Activated T-helper 17 cell treated with anti-CD3 and anti-CD28 coated beads, Interleukin-2, amount 50 U/mL, for 72 hours (primary cell): ENCODE data around the gene LRRC47. TPM values are rescaled to one million over a fixed set of nuclear protein-coding genes. Genes with fewer than 3 reads are reported as not detected.
"Not testable (repeated sequence)": the region's sequence is repeated elsewhere in the genome, so short reads cannot be mapped to it uniquely, and the experiment has no call there.

Experiments used
- ATAC-seq: fragments of 150-1000 bp; cut with Tn5 transposase; replicated peaks from 2 replicates; pipeline ENCODE4 v1.10.0; 2021; ENCODE audit warnings: mild to moderate bottlenecking, moderate library complexity
- H3K27ac Mint-ChIP-seq: one replicate; pipeline ENCODE4 v1.8.0; 2022; ENCODE audit warnings: mixed read lengths
- H3K27me3 Mint-ChIP-seq: one replicate; pipeline ENCODE4 v1.8.0; 2022; ENCODE audit warnings: mixed read lengths
- H3K36me3 Mint-ChIP-seq: one replicate; pipeline ENCODE4 v1.8.0; 2022; ENCODE audit warnings: low read depth, mild to moderate bottlenecking, mixed read lengths
- H3K4me1 Mint-ChIP-seq: one replicate; pipeline ENCODE4 v1.8.0; 2022; ENCODE audit warnings: mixed read lengths
- H3K4me3 Mint-ChIP-seq: one replicate; pipeline ENCODE4 v1.8.0; 2022; ENCODE audit warnings: mild to moderate bottlenecking, mixed read lengths
- H3K9me3 Mint-ChIP-seq: one replicate; pipeline ENCODE4 v1.8.0; 2022; ENCODE audit warnings: mixed read lengths
- total RNA-seq, 2 donors: library from RNA; stranded (reverse); gene quantifications; one replicate each; pipeline ENCODE4 v1.2.3, GENCODE V29; 2022

LRRC47 gene
- total RNA-seq, 2 donors from 2014 or later = 26.4 to 35.9 TPM

DNA sequence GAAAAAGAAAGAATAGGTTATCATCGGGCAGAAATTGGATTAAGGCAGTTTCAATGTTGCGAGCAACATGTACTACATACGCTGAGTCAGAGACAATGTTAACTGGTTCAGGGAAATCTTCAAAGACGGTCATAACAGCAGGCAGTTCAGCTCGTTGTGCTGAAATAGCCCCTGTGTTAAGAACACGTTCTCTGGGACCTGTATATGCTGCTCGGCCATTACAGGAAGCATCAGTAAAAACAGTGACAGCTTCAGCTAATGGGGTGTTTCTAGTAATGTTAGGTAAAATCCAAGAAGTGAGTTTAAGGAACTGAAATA lies 8.3 kb upstream of the LRRC47 start:
- H3K27me3 Mint-ChIP-seq, H3K9me3 Mint-ChIP-seq, H3K36me3 Mint-ChIP-seq, ATAC-seq, H3K4me1 Mint-ChIP-seq: not testable (repeated sequence)
- peak overlapping the region; percentile 81 for H3K27ac Mint-ChIP-seq
- peak overlapping the region; percentile 45 for H3K4me3 Mint-ChIP-seq

DNA sequence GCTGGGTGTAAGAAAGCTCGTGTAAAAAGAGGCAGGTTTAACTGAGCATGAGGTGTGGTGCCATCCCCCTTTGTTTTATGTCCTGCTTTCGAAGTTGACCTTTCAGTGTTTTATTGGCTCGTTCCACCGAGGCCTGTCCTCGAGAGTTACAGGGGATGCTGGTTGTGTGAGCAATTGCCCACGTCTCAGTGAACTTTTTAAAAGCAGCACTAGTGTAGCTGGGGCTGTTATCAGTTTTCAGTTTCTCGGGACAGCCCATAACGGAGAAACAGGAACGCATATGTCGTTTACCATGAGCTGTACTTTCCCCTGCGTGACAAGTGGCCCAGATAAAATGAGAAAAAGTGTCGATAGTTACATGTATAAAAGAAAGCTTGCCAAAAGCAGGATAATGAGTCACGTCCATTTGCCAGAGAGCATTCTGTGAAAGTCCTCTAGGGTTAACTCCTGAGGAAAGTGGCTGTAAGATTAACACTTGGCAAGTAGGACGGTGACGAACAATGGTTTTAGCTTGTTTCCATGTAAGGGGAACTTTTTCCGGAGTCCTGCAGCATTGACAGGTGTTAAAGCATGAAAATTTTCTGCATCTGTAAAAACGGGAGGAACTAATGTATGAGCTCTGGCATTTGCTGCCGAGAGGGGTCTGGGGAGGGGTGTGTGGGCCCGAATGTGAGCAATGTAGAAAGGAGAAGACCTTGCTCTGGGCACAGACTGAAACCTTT lies 7.8 kb upstream of the LRRC47 start:
- Mint-ChIP-seq H3K27me3 (peaks cover 8% of the 10 kb centered on the region), H3K9me3 (no peaks in the 10 kb centered on the region), H3K4me1 (peaks cover 6% of the 10 kb centered on the region), H3K36me3 (no peaks in the 10 kb centered on the region), H3K27ac (peak overlapping the region; percentile 81), H3K4me3 (peak overlapping the region; percentile 45)
- no peak for ATAC-seq

DNA sequence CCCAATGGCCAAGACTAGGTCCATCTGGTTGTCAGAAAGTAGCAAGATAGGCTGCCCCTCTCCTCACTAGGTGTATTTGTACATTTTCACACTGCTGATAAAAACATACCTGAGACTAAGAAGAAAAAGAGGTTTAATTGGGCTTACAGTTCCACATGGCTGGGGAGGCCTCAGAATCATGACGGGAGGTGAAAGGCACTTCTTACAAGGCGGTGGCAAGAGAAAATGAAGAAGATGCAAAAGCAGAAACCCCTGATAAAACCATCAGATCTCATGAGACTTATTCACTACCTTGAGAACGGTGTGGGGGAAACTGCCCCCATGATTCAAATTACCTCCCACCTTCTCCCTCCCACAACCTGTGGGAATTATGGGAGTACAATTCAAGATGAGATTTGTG lies 4.5 kb upstream of the LRRC47 start:
- not testable (repeated sequence) for H3K36me3 Mint-ChIP-seq, H3K27me3 Mint-ChIP-seq, ATAC-seq, H3K9me3 Mint-ChIP-seq
- H3K27ac Mint-ChIP-seq = peak overlapping the region; percentile 95
- H3K4me1 Mint-ChIP-seq = peaks cover 14% of the 10 kb centered on the region
- H3K4me3 Mint-ChIP-seq = peak overlapping the region; percentile 72

DNA sequence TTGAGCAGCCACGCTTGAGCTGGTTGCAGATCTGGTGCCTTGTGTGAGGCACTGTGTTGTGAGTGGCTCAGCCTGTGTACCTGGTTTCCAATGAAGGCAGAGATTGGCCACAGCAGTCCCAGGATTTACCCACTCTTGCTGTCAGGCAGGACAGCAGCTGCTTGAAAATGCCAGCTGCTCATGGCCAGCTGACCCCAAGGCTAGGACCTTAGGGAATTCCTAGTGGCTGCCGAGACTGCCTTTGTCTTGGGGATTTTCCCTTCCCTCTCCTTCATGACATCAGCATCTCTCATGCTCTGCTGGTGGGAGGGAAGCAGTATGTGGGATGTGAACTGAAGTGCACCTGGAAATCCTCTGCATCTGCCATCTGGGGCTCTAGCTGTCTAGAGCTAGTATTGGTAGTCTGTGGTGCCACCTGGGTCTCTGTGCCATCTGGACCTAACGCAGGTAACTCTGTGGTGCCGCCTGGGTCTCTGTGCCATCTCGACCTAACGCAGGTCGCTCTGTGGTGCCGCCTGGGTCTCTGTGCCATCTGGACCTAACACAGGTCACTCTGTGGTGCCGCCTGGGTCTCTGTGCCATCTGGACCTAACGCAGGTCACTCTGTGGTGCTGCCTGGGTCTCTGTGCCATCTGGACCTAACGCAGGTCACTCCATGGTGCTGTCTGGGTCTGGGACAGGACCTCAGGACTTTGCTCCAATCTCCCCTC lies 3.8 kb upstream of the LRRC47 start:
- Mint-ChIP-seq H3K36me3 (peaks cover 5% of the 10 kb centered on the region), H3K27me3 (peaks cover 8% of the 10 kb centered on the region), H3K4me1 (peaks cover 14% of the 10 kb centered on the region), H3K4me3 (peak overlapping the region; percentile 72), H3K27ac (peak overlapping the region; percentile 95), H3K9me3 (no peaks in the 10 kb centered on the region)
- ATAC-seq = no peak

DNA sequence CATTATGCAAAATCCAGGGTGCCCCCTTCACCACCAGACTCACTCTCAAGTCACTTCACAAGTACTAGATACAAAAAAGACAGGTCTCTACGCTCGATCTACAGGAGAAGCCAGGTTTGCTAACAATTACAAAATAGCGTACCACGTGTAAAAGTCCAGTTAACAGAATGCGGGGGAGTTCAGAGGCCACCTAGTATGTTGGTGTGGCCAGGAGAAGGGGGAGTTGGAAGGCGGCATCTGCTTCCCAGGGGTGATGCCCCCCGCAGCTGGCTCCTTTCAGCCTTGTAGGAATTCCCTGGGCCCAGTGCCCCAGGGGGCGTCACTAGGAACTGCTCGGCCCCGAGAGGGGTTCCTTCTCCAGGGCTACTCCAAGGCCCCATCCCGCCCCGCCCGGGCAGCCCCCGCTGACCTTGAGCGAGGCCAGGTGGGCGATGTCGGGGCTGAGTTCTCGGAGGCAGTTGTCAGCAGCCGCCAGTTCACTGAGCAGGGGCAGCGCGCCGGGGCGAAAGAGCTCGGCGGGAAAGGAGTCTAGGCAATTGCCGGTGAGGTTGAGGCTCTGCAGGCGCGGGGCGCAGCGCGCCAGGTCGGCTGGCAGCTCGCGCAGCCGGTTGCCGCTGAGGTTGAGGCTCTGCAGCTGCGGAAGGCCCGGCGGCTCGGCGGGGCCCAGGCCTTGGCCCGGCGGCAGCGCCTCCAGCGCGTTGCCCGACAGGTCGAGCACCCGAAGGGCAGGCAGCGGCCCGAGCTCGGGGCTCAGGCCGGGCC lies 664 bp downstream of the LRRC47 start:
- Mint-ChIP-seq H3K9me3 (no peaks in the 10 kb centered on the region), H3K4me3 (peak overlapping the region; percentile 93), H3K4me1 (peaks cover 16% of the 10 kb centered on the region), H3K27ac (peak overlapping the region; percentile 54), H3K36me3 (peaks cover 19% of the 10 kb centered on the region), H3K27me3 (no peaks in the 10 kb centered on the region)
- ATAC-seq = peak; percentile 12

DNA sequence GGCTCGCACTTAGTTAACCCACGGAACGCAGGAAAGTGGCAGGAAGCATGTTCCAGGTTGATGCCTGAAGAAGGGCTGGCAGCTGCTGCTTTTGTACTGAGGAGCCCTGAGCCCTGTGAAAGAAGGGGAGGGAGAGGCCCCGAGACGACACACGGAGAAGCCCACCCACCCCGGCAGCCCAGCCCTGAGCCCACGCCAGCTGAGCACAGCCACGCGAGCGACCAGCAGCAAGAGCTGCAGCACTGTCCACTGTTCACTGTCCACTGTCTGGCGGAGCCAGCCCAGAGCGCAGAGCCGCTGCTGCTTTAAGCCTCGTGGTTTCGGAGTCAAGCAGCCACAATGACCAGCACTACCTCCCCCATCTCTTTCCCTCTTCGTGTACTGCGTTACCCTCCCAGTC lies 5.3 kb downstream of the LRRC47 start:
- no peaks in the 10 kb centered on the region for H3K9me3 Mint-ChIP-seq
- no peak overlapping the region for H3K27ac Mint-ChIP-seq
- no peak overlapping the region for H3K4me3 Mint-ChIP-seq
- H3K4me1 Mint-ChIP-seq = peaks cover 21% of the 10 kb centered on the region
- ATAC-seq = no peak
- H3K27me3 Mint-ChIP-seq = no peaks in the 10 kb centered on the region
- H3K36me3 Mint-ChIP-seq = peaks cover 33% of the 10 kb centered on the region

DNA sequence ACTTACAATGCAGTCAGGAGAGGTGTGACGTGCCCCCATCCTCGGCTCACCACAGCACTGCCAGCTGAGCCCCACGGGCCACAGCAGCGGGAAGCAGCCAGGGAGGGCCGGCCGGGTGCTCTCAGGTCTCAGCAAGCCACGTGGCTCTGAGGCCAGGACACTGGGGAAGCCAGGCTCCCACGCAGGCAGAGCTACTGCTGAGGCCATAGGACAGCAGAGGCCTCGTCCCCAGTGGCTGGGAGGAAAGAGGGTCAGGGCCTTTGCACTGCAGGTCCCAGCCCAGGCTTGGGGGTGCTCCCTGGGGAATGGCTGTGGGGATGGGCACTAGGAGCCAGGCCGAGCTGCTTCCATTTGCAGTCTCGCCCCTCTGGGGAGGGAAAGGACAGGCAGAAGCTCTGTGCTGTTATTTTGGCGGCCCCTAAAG lies 5.8 kb downstream of the LRRC47 start:
- H3K36me3 Mint-ChIP-seq = peaks cover 38% of the 10 kb centered on the region
- H3K4me3 Mint-ChIP-seq = no peak overlapping the region
- no peak for ATAC-seq
- H3K9me3 Mint-ChIP-seq = no peaks in the 10 kb centered on the region
- H3K27ac Mint-ChIP-seq = no peak overlapping the region
- no peaks in the 10 kb centered on the region for H3K27me3 Mint-ChIP-seq
- peaks cover 21% of the 10 kb centered on the region for H3K4me1 Mint-ChIP-seq

DNA sequence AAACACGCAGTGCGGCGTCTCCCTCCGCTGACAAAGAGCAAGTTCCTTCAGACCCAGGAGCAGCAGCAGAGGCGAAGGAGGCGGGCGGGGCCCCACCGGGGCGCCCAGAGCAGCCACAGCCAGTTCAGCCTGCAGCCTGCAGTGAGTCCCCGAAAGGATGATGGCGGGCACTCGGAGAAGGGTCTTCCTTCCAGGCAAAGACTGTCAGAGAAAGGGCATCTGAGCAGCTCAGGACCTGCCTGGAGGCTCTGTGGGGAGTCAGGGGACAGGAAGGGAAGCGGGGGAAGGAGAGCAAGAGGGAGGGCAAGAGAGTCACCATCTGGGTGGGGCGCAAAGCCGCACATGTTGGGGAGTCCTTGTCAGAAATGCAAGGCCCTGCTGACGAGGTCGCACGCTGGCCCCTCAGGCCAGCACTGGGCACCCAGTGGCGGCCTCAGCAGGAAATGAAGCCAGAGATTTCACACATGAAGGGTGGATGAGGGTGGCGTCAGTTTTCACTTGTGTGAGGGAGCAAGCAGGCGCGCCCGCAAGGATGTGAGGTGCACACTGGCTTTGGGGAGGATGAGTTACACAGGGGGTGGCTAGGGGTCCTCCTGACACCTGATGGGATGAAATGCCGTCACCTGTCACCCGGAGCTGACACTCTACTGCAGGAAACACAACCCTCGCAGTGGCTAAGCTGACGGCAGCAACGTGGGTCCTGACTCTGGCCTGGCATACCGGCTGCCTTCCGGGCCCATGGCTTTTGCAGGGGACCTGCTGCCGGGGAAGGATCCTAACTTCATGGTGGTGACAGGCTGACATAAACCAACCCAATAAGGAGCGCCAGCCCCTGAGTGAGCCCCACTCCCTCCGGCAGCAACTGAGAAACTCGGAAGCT lies 6.6 kb downstream of the LRRC47 start:
- no peaks in the 10 kb centered on the region for H3K9me3 Mint-ChIP-seq
- H3K4me3 Mint-ChIP-seq = no peak overlapping the region
- H3K27me3 Mint-ChIP-seq = no peaks in the 10 kb centered on the region
- H3K27ac Mint-ChIP-seq = no peak overlapping the region
- no peak for ATAC-seq
- peaks cover 46% of the 10 kb centered on the region for H3K36me3 Mint-ChIP-seq
- peaks cover 21% of the 10 kb centered on the region for H3K4me1 Mint-ChIP-seq

DNA sequence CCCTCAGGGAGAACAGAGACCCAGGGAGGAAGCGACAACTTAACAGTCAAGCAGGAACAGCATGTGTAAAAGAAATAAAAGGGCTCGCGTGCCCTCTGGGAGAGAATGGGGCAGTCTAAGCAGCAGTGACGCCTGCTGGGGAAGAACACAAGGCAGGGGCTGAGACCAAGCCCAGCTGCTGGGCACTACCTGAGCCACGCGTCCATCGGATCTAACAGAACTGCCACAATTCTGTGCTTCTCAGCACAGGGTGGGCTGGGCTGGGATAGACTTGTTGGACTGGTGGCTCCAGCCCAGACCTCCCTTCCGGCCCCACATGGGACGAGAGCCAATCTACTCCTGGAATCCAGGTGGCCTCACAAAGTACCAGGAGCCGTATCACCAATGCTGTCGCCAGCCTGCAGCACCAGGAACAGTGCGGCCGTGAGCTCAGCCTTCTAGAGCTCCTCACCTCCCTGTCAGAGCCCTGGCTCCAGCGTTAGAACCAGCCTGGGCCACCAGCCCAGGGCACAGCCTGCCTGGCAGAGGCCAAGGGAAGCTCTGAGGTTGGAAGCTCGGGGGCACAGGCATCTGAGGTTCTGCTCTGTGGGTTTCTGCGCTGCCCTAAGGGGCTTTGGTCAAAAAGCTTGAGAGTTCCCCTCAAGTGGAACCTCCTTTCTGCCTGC lies 7.4 kb downstream of the LRRC47 start:
- Mint-ChIP-seq H3K4me3 (no peak overlapping the region), H3K36me3 (peaks cover 54% of the 10 kb centered on the region), H3K4me1 (peaks cover 21% of the 10 kb centered on the region), H3K27me3 (no peaks in the 10 kb centered on the region), H3K9me3 (no peaks in the 10 kb centered on the region), H3K27ac (peak overlapping the region; percentile 88)
- ATAC-seq = no peak

DNA sequence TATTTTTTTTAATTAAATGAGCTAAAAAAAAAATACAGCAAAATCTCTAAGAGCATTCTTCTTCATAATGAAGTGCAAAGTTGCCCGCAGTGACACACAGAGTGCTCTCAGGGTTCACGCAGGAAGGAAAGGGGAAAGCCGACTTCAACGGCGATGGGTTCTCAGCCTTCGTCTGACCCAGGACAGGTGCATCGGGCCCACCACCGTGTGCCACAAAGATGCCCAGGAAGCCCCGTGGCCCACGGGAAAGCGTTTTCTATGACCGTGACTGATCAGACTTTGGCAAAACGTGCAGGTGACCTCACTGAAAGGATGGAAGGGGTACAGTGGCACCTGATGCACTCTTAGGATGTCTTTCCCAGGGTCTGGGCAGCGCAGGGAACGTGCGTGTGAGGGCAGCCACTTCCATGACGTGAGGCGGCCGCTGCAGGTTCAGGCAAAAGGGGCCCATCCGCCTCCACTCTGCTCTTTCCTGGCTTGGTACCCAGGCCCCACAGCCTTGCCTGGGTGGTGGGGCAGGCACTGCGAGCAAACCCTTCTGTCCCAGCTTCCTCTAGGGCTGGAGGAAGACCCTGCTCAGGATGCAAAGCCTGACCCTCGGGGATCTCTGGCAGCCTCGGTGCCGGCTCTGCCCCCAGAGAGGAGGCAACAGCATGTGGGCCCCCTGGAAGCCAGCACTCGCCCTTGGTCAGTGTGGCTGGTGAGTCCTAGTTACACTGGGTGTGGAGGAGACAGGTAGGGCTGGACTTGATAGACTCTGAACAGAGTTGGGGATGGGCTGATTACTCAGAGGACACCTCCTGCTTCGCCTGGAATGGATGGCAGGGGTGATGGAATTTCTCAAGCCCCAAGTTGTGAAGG lies 8.3 kb downstream of the LRRC47 start:
- H3K27ac Mint-ChIP-seq = peak overlapping the region; percentile 88
- H3K4me3 Mint-ChIP-seq = peak overlapping the region; percentile 67
- H3K36me3 Mint-ChIP-seq = peaks cover 62% of the 10 kb centered on the region
- peak; percentile 45 for ATAC-seq
- peaks cover 16% of the 10 kb centered on the region for H3K4me1 Mint-ChIP-seq
- no peaks in the 10 kb centered on the region for H3K9me3 Mint-ChIP-seq
- H3K27me3 Mint-ChIP-seq = no peaks in the 10 kb centered on the region

DNA sequence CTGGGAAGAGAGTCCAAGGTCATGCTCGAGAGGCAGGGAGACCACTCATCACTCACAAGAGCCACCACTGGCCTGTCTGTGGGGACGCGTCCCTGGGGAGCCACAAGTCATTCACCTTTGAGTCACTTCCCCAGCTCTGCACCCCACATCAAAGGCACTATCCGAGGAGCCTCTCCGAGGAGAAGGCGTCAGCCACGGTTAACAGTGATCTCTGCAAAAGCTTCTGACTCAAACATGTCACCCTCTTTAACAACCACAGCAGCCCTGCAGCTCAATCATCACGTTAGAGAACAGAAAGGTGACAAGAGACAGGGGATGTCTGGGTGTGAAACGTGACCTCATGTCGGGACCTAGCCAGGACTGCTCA lies 9.0 kb downstream of the LRRC47 start:
- ATAC-seq = peak; percentile 98

DNA sequence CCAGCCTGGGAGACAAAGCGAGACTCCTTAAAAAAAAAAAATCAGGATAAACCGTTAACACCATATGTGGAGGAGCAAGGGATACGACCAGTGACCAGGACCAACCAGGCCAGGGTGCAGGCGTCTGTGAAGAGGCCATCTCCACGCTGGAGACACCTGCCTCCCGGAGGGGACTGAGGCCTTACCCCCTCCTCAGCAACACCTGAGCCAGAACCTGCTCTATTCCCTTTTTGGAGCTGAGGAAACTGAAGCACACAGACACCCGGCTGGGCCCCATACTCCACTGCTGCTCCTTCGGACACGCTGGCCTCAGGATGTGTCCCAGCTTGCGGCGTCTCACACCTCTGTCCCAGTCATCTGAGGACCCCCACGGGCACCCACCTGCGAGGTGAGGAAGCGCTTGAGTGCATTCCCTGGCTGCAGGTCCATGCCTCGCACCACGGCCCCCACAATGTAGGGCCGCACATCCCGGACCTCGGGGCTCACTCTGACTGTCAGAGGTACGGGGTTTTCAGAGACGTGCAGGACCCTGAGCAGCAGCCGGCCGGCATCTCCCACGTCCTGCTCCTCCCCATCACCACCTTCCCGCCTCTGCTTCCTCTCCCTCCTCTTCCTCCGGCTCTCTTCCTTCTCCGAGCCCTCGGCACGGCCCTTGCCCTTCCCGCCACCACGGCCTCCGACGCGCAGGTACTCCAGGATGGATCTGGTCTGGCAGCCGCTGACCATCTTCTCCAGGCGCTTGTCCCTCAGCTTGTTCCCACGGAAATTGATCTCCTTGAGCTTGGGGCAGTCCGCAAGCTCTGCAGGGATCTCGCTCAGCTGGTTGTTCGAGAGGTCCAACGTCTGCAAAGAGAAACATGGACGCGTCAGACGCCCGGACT lies 9.6 kb downstream of the LRRC47 start:
- ATAC-seq = no peak
- peak overlapping the region; percentile 88 for H3K27ac Mint-ChIP-seq

More for the DNA sequence above, 9.0 kb downstream of the LRRC47 start:
- Mint-ChIP-seq H3K27me3 (no peaks in the 10 kb centered on the region), H3K36me3 (peaks cover 62% of the 10 kb centered on the region), H3K27ac (peak overlapping the region; percentile 88), H3K9me3 (no peaks in the 10 kb centered on the region), H3K4me3 (peak overlapping the region; percentile 67), H3K4me1 (peaks cover 16% of the 10 kb centered on the region)

More for the DNA sequence above, 9.6 kb downstream of the LRRC47 start:
- Mint-ChIP-seq H3K4me3 (peak overlapping the region; percentile 67), H3K36me3 (peaks cover 67% of the 10 kb centered on the region), H3K9me3 (no peaks in the 10 kb centered on the region), H3K4me1 (peaks cover 16% of the 10 kb centered on the region), H3K27me3 (no peaks in the 10 kb centered on the region)
